GM12864 (cell line): Measurements from ENCODE around the gene LPP.

Experiments used
- DNase-seq: peaks from one replicate; pipeline ENCODE4 v3.0.0-alpha.2; 2011; ENCODE audit warnings: low read depth
- H3K4me3 ChIP-seq: 2 replicates; pipeline ENCODE4 v1.5.1; 2011; ENCODE audit warnings: mild to moderate bottlenecking, low read depth, low read length, control low read depth
- CTCF ChIP-seq: IDR thresholded peaks from 2 replicates; pipeline ENCODE4 v1.5.1; 2011; ENCODE audit warnings: low read depth, mild to moderate bottlenecking, moderate library complexity, low read length, control low read depth, inconsistent platforms; ENCODE audit errors: missing control alignments

Gene LPP

GRCh38 chr3:188573291-188573940, 419.5 kb downstream of the LPP start:
- TF ChIP-seq CTCF: peak; percentile 10
- H3K4me3 ChIP-seq: no peak overlapping the region
- DNase-seq: no peak

GRCh38 chr3:188573956-188574355, 420.0 kb downstream of the LPP start:
- no peak overlapping the region for H3K4me3 ChIP-seq
- TF ChIP-seq CTCF: no peak
- no peak for DNase-seq

GRCh38 chr3:188574885-188575284, 420.9 kb downstream of the LPP start:
- no peak for TF ChIP-seq CTCF
- no peak for DNase-seq

GRCh38 chr3:188575501-188575900, 421.5 kb downstream of the LPP start:
- DNase-seq: no peak
- TF ChIP-seq CTCF: no peak
- no peak overlapping the region for H3K4me3 ChIP-seq

More at GRCh38 chr3:188574885-188575284, 420.9 kb downstream of the LPP start:
- no peak overlapping the region for H3K4me3 ChIP-seq

- DNase-seq: no peak
- TF ChIP-seq CTCF: no peak
- no peak overlapping the region for H3K4me3 ChIP-seq
These were observed 423.6 kb downstream of the LPP start for GRCh38 chr3:188577539-188577938.

GRCh38 chr3:188578576-188579363, 424.8 kb downstream of the LPP start:
- no peak overlapping the region for H3K4me3 ChIP-seq
- TF ChIP-seq CTCF: no peak
- DNase-seq: no peak
